ENCODE data around the gene GAPVD1. TPM values are rescaled to one million over a fixed set of nuclear protein-coding genes. Genes with fewer than 3 reads are reported as not detected.

The GAPVD1 gene
- total and polyA plus RNA-seq, 2 of the 8 experiments (the other 6 are each of a cell fraction or from before 2014, with no cell fraction given), result 5.5 to 40.5 TPM

DNA sequence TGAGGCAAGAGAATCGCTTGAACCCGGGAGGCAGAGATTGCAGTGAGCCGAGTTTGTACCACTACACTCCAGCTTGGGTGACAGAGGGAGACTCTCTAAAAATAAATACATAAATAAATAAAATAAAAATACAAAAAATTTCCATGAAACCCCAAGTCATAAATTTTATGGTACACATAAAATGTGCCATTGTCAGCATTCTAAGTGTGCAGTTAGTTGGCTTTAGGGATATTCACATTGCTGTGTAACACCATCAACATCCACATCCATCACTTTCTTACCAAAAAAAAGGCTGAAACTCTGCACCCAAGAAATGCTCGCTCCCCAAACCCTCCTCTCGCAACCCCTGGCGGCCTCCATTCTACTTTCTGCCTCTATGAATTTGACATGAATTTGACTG is 135.2 kb downstream of the GAPVD1 start (continued):
- TF ChIP-seq, protein P1, sequence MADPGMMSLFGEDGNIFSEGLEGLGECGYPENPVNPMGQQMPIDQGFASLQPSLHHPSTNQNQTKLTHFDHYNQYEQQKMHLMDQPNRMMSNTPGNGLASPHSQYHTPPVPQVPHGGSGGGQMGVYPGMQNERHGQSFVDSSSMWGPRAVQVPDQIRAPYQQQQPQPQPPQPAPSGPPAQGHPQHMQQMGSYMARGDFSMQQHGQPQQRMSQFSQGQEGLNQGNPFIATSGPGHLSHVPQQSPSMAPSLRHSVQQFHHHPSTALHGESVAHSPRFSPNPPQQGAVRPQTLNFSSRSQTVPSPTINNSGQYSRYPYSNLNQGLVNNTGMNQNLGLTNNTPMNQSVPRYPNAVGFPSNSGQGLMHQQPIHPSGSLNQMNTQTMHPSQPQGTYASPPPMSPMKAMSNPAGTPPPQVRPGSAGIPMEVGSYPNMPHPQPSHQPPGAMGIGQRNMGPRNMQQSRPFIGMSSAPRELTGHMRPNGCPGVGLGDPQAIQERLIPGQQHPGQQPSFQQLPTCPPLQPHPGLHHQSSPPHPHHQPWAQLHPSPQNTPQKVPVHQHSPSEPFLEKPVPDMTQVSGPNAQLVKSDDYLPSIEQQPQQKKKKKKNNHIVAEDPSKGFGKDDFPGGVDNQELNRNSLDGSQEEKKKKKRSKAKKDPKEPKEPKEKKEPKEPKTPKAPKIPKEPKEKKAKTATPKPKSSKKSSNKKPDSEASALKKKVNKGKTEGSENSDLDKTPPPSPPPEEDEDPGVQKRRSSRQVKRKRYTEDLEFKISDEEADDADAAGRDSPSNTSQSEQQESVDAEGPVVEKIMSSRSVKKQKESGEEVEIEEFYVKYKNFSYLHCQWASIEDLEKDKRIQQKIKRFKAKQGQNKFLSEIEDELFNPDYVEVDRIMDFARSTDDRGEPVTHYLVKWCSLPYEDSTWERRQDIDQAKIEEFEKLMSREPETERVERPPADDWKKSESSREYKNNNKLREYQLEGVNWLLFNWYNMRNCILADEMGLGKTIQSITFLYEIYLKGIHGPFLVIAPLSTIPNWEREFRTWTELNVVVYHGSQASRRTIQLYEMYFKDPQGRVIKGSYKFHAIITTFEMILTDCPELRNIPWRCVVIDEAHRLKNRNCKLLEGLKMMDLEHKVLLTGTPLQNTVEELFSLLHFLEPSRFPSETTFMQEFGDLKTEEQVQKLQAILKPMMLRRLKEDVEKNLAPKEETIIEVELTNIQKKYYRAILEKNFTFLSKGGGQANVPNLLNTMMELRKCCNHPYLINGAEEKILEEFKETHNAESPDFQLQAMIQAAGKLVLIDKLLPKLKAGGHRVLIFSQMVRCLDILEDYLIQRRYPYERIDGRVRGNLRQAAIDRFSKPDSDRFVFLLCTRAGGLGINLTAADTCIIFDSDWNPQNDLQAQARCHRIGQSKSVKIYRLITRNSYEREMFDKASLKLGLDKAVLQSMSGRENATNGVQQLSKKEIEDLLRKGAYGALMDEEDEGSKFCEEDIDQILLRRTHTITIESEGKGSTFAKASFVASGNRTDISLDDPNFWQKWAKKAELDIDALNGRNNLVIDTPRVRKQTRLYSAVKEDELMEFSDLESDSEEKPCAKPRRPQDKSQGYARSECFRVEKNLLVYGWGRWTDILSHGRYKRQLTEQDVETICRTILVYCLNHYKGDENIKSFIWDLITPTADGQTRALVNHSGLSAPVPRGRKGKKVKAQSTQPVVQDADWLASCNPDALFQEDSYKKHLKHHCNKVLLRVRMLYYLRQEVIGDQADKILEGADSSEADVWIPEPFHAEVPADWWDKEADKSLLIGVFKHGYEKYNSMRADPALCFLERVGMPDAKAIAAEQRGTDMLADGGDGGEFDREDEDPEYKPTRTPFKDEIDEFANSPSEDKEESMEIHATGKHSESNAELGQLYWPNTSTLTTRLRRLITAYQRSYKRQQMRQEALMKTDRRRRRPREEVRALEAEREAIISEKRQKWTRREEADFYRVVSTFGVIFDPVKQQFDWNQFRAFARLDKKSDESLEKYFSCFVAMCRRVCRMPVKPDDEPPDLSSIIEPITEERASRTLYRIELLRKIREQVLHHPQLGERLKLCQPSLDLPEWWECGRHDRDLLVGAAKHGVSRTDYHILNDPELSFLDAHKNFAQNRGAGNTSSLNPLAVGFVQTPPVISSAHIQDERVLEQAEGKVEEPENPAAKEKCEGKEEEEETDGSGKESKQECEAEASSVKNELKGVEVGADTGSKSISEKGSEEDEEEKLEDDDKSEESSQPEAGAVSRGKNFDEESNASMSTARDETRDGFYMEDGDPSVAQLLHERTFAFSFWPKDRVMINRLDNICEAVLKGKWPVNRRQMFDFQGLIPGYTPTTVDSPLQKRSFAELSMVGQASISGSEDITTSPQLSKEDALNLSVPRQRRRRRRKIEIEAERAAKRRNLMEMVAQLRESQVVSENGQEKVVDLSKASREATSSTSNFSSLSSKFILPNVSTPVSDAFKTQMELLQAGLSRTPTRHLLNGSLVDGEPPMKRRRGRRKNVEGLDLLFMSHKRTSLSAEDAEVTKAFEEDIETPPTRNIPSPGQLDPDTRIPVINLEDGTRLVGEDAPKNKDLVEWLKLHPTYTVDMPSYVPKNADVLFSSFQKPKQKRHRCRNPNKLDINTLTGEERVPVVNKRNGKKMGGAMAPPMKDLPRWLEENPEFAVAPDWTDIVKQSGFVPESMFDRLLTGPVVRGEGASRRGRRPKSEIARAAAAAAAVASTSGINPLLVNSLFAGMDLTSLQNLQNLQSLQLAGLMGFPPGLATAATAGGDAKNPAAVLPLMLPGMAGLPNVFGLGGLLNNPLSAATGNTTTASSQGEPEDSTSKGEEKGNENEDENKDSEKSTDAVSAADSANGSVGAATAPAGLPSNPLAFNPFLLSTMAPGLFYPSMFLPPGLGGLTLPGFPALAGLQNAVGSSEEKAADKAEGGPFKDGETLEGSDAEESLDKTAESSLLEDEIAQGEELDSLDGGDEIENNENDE (IDR thresholded peaks at IDR 0.05; ENCODE audit: insufficient replicate concordance, low read length), result no peak
- TF ChIP-seq SIX5 (IDR thresholded peaks at IDR 0.05; ENCODE audit: low read depth, low read length), result no peak
